ENCODE results near the gene TWNK. TPM values are rescaled to one million over a fixed set of nuclear protein-coding genes. Genes with fewer than 3 reads are reported as not detected.

TWNK gene
- total RNA-seq, 1 donor from 2014 or later = 11.6 TPM

- DNase-seq (ENCODE audit: extremely low read depth, low read depth, low spot score) = no peak
These were observed 20.8 kb downstream of the TWNK start for GRCh38 chr10:101007915-101008822.

- no peak for DNase-seq (ENCODE audit: extremely low read depth, low read depth, low spot score)
These were observed 21.6 kb downstream of the TWNK start for GRCh38 chr10:101008823-101009423.

GRCh38 chr10:101010329-101010728 is 23.0 kb downstream of the TWNK start:
- no peak for DNase-seq (ENCODE audit: extremely low read depth, low read depth, low spot score)

GRCh38 chr10:101011517-101012423 is 24.4 kb downstream of the TWNK start:
- DNase-seq (ENCODE audit: extremely low read depth, low read depth, low spot score) = no peak

GRCh38 chr10:101012525-101013364 is 25.4 kb downstream of the TWNK start:
- DNase-seq (ENCODE audit: extremely low read depth, low read depth, low spot score) = peak; percentile 84

- no peak for DNase-seq (ENCODE audit: extremely low read depth, low read depth, low spot score)
These were observed 26.1 kb downstream of the TWNK start for GRCh38 chr10:101013365-101013825.

- no peak for DNase-seq (ENCODE audit: extremely low read depth, low read depth, low spot score)
These were observed 27.0 kb downstream of the TWNK start for GRCh38 chr10:101014230-101014884.

GRCh38 chr10:101014966-101015581 is 27.7 kb downstream of the TWNK start:
- no peak for DNase-seq (ENCODE audit: extremely low read depth, low read depth, low spot score)

- DNase-seq (ENCODE audit: extremely low read depth, low read depth, low spot score) = no peak
These were observed 28.2 kb downstream of the TWNK start for GRCh38 chr10:101015582-101015973.

GRCh38 chr10:101016814-101017213 is 29.5 kb downstream of the TWNK start:
- DNase-seq (ENCODE audit: extremely low read depth, low read depth, low spot score) = no peak

- DNase-seq (ENCODE audit: extremely low read depth, low read depth, low spot score) = no peak
These were observed 30.8 kb downstream of the TWNK start for GRCh38 chr10:101018118-101018599.

GRCh38 chr10:101018600-101019439 is 31.5 kb downstream of the TWNK start:
- DNase-seq (ENCODE audit: extremely low read depth, low read depth, low spot score) = no peak

- no peak for DNase-seq (ENCODE audit: extremely low read depth, low read depth, low spot score)
These were observed 32.0 kb downstream of the TWNK start for GRCh38 chr10:101019440-101019703.

GRCh38 chr10:101020427-101021075 is 33.2 kb downstream of the TWNK start:
- DNase-seq (ENCODE audit: extremely low read depth, low read depth, low spot score) = no peak

GRCh38 chr10:101021239-101021638 is 33.9 kb downstream of the TWNK start:
- DNase-seq (ENCODE audit: extremely low read depth, low read depth, low spot score) = no peak

- DNase-seq (ENCODE audit: extremely low read depth, low read depth, low spot score) = no peak
These were observed 34.4 kb downstream of the TWNK start for GRCh38 chr10:101021692-101022251.

- DNase-seq (ENCODE audit: extremely low read depth, low read depth, low spot score) = no peak
These were observed 35.8 kb downstream of the TWNK start for GRCh38 chr10:101022967-101023705.

Data from glomerular endothelial cell (primary cell).